HG03457 (cell line): ENCODE data around the gene TRMT11.

ENCODE experiments used
- ATAC-seq: cut with Tn5 transposase; IDR thresholded peaks from one replicate; pipeline ENCODE4 v1.9.1; 2021; ENCODE audit warnings: moderate number of reproducible peaks; ENCODE audit not compliant: unreplicated experiment

Gene TRMT11

DNA sequence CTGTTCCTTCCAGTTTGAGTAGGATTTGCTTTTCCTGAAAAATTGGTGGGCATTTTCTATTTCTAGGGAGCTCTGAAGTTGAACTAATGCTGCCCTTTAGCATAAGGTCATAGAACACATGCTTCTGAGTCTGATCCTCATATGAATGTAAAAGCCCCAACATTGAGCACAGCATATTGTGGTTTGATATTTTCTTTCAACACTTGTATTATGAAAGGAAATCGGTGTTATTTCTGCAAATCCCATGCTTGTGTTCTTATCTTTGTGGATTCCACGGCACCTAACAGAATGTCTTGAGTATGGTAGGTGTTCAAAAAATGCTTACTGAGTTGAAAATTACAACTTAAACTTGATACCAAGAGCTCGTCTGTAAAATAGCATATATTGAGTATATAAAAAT is 85.8 kb downstream of the TRMT11 start:
- no peak for ATAC-seq

GRCh38 chr6:126072834-126073233 is 86.5 kb downstream of the TRMT11 start:
- ATAC-seq: no peak

DNA sequence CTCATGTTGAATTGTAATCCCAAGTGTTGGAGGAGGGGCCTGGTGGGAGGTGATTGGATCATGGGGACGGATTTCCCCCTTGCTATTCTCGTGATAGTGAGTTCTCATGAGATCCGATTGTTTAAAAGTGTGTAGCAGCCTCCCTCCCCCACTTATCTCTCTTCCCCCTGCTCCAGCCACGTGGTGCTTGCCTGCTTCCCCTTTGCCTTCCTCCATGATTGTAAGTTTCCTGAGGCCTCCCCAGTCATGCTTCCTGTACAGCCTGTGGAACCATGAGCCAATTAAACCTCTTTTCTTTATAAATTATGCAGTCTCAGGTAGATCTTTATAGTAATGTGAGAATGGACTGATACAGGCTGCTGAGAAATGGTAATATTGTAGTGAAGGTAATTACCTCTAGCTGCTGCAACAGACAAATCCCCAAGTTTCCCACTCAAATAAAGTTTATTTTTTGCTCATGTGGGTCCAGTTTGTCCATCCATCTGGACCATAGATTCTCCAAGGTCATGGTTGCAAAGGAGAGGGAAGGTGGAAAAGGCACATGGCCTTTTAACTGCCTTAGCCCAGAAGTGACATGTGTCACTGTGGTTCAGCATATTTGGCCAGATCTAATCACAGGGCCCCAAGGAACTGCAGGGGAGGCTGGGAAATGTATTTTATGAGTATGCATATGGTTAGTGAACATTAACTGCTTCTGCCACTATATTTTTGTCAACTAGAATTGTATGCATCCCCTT is 89.2 kb downstream of the TRMT11 start:
- no peak for ATAC-seq

DNA sequence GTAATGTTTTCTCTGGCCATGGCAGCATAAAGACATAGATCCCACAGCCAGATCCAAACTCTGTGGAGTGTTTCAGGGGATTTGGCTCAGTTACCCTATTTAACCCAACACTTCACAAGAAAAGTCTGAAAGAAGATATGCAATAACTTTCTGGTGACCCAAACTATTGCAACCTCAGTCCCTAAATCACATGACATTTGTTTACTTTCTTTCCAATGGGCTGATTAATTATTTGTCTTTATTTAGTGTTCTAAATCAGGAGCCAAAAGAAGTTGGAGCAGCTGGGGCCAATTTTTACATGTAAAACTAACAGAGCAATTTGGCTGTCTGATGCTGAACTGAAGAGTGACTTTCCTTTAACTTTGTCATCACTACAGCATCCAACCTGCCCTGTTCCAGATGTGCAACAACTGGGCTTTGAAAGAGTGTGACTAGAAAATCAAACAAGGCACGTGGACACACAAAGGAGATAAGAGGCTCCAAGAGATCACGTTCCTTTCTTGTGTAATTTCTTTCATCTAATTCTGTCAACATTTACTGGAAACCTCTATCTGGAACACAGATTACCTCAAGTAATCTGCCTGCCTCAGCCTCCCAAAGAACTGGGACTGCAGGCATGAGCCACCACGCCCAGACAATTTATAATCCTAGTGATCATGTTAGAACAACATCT is 90.8 kb downstream of the TRMT11 start:
- ATAC-seq: no peak

DNA sequence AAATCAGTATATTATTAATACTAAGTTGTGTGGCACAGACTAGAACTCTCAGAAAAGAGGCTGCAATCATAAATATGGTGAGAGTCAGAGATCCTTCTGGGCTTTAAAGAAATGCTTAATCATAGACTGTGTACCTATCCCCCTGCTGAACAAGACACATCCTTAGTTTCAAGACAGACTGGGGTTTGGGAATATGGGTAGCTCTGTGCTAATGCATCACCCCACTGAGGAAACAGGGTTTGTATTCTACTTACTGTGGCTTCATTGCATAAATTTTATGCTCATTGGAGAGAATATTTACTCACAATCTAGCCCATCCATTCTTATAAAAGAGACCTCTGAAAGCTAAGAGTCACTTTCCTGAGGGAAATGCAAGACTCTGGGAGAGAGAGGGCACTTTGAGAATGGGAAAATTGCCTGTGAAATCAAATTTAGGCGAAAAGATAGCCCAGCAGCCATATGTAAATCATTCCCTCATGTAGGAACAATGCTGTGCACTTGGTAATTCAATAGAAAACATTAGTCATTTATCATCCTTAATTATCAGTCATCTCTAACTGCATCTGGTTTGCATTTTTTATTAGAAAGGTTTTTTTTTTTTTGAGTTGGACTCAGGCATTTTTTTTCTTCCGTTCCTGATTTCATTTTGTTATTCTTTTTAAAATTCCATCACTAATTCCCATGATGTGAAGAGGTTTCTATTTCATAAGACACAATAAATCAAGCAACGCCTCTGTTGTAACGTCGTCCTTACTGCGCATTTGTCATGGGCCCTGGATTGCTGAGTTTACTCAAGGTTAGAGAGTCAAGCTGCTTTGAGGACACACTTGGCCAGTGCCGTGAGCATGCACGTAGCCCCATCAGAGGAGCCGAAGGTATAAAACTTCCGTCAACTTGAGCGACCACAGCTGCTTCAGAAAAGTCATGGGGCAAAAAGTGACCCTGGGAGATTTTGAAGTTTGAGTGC is 91.8 kb downstream of the TRMT11 start:
- ATAC-seq: no peak

DNA sequence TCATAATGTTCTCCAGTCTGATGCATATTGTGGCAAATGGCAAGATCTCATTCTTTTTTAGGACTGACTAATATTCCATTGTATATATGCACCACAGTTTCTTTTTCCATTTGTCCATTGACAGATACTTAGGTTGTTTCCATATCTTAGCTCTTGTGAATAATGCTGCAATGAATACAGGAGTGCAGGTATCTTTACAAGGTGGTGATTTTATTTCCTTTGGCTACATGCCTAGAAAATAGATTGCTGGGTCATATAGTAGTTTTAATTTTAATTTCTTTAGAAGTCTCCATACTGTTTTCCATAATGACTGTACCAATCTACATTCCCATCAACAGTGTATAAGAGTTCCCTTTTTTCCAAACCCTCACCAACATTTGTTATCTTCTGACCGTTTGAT is 97.5 kb downstream of the TRMT11 start:
- ATAC-seq: no peak

DNA sequence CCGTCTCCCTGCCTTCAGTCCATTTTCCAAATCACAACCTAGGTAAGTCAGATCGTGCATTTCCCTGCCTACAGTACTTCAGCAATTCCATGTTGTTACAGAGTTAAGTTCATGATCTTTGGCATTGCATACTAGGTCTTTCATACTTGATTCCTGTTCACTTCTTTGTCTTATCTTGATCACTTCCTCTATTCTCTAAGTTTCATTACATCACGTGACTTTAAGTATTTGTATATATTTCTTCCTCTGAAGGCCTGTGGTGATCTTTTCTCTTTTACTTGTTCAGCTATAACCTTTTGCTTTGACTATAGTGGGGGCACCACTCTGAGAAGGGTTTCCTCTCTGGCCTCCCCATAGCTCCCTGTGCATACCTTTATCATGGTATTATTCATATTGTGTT is 100.2 kb downstream of the TRMT11 start:
- peak; percentile 70 for ATAC-seq
